RPMI8226 (cell line): ENCODE measurements around the gene KLHL40.
A peak's percentile ranks its signal among the peaks of the same experiment; 100 is the strongest.

ENCODE experiments used
- DNase-seq: peaks from one replicate; pipeline ENCODE4 v3.0.0-alpha.2; 2015

KLHL40 gene

GRCh38 chr3:42691816-42692666, 6.7 kb downstream of the KLHL40 start:
- DNase-seq, result no peak

- DNase-seq, result no peak
Measured at GRCh38 chr3:42692667-42693529, 7.6 kb downstream of the KLHL40 start.

- DNase-seq, result no peak
Measured at GRCh38 chr3:42693530-42693930, 8.2 kb downstream of the KLHL40 start.

DNA sequence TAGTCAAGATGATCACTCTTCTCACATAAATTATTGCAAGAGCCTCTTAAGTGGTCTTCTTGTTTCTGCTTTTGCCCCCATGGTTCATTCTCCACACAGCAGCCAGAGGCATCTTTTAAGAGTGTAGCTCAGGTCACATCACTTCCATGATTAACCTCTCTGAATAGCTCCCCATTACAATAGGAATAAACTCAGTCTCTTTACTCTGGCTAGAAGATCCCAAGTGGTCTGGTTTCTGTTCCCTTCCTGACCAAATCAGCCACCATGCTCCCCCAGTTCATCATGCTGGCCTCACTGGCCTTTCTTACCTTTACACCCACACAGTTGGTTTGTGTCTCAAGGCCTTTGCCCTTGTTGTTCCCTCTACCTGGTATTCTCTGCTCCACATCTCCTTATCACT, 9.0 kb downstream of the KLHL40 start:
- DNase-seq, result no peak

DNA sequence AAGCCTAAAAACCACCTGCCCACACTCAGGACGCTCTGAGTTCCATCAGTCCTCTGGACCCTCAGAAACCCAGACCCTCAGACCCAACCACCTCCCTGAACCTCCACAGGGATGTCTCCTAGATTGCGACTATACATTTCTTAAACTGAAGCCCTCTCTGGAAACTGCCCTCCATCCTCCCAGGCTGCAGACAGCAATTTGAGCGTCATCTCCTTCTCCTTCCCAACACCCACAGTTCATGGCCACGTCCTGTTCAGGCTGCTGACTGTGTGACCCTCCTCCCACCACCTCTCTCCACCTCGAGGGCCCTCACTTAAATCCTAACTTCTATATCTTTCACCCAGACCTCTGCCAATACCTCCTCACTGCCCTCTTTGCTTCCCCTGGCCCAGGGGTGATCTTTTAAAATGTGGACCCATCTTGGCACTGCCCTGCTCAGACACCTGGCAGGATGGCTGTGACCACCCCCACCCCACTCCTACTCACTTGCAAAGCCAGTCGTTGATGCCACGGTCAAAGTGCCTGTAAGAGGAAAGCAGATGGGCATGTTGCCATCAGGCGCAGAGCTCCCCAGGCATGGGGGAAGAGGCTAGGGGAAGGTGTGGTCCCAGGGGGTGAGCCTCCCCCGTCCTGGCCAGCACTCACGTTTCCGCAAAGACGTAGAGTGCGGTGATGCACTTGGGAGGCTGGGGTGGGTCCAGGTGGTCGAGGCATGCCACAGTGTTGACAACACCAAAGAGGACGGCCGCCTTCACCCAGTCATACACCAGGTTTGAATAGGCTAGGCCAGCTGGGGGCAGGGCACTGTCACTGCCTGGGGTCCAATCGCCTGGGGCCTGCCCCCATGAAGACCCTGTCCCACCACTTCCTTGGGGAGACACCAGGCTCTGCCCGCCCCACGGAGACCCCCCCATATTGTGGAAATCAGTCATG, 11.3 kb downstream of the KLHL40 start:
- DNase-seq, result peak; percentile 37

GRCh38 chr3:42697289-42698051, 12.1 kb downstream of the KLHL40 start:
- no peak for DNase-seq

DNA sequence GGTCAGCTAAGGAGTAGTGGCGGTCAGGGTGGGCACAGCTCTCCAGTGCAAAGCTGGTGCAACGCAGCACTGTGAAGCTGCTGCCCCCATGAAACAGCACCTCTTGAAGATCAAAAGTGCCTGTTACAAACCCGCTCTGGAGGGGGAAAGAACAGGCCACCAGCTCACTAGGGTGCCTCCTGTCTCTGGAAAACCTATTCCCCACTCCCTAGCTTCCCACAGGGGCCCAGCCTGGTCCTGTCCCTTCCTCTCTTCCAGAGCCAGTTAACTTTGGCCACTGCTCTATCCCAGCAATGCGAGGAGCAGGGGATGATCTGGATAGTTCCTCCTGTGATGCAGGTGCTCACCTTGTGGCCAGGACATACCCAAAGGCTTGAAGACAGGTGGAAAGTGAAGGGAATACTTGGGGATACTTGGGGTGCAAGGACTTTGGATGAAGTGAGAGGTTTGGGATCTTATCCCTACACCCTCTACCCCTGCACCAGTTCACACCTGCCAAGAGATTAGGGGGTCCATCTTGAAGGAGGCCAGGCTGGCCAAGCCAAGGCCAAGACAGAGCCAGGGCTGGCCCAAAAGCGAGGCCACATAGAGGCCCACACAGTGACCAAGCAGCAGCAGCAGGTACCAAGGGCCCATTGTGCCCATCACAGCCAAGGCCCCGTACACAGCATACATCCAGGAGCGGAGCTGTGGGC, 13.0 kb downstream of the KLHL40 start:
- DNase-seq, result no peak

- peak; percentile 85 for DNase-seq
Measured at GRCh38 chr3:42698911-42699230, 13.5 kb downstream of the KLHL40 start.

GRCh38 chr3:42699511-42699971, 14.2 kb downstream of the KLHL40 start:
- DNase-seq, result no peak

DNA sequence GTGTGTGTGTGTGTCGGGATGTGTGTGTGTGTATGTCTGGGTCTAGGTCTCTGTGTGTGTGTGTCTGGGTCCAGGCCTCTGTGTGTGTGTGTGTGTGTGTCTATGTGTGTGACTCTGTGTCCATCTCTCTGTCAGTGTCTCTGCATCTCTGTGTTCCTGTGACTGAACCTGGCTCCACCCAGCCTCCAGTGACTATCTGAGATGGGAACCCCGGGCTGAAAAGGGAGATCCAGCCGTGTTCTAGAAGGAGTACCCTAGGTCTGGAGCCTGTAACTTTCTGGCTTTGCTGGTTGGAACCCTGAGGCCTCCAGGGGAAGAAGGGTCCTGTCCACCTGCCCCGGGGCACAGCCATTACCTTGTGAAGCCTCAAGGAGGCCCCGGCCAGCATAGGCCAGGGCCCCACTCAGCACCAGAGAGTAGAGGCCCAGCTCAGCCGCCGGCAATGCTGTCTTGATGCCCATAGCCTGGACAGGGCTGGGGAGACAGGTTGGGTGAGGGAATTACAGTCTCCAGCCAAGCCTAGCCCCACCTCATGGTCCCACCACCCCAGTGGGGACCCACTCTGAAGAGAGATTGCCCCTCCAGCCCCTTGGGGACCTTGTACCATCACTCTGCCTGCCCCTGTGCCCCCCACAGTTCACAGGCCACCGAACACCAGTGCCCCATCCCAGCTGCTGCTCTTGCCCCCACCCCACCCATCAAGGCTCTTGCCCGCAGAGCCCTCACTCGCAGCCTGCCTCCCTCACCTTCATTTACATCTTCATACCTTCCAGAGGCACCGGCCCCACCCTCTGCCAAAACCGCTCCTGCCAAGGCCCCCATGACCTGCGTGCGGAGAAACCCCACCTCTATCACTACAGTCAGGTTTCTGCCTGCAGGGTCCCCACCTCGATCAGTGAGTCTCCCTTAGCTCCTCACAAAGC, 15.3 kb downstream of the KLHL40 start:
- DNase-seq, result no peak

DNA sequence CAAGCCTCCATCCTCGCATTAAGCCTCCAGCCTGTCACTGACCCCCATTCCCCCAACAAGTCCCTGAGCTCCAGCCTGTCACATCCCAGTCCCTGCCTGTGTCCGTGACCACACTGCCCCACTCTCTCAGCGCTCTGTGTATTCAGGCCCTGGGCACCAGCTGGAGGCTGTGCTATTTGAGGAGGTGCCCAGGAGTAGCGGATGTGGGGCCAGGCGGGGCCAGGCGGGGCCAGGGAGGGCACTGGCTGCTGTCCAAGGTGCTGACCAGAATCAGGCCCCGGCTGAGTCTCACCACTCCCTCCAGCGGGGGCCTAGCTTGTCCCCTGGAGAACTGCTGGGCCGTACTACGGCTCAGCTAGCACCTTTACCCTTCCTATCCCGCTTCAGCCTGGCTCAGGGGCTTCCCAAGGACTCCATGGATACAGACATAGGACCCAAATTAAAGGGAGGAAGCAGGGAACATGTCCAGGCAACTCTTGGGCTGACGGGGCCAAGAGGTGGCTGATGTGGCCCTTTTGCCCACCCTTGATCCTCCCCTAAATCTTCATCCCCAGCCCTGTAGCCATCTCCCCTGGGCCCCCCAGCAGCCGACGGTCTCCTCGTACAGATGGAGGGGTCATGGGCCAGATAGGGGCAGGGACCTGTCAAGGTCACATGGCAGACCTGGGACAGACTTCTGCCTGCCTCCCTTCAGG, 16.2 kb downstream of the KLHL40 start:
- peak; percentile 85 for DNase-seq

DNA sequence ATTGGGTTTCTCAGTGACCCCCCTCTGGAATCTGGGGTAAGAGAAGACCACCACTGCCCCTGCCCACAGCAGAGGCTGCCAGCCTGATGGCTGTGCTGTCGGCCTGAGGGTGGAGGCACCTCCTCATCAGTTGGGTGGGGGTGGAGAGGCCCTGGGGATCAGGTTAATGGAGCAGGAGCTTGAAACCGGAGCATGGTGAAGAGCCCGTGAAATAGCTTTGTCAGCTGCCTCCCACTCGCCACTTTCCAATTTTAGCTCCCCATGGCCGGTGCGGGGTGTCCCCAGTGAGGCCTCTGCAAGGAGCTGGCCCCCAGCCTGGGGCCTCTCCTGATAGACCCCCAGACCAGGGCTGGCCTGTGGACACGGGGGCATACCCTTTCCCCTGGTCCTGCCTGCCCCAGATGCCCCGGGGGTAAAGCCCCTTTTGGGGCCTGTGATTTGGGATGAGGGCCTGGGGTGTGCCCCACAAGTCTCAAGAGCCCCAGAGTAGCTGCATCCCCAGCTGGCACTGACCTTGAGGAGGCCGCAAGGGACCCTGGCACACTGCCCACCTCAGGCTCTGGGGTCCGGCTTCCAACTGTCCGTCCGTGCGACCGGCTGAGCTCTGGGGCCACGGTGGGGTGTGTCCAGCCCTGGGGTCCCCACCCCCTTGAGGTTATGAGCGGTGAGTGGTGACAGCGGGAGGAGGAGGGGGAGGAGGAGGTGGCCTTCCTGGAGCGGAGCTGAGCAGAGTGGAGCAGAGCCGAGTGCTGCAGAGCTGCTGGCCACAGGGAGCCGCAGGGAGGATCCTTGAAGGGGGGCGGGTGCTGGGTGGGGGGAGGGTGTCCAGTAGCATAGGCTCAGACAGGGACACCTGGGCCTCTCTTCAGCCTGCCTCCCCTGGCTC, 17.0 kb downstream of the KLHL40 start, which contains the start of gene HHATL:
Gene HHATL, minus strand, starts transcription at position 733 of the 886 bp plus-strand sequence. CDS start 1,972 bp downstream, outside the sequence.
- peak; percentile 42 for DNase-seq

GRCh38 chr3:42702982-42703694, 17.8 kb downstream of the KLHL40 start:
- no peak for DNase-seq

- no peak for DNase-seq
Measured at GRCh38 chr3:42703695-42704025, 18.3 kb downstream of the KLHL40 start.

DNA sequence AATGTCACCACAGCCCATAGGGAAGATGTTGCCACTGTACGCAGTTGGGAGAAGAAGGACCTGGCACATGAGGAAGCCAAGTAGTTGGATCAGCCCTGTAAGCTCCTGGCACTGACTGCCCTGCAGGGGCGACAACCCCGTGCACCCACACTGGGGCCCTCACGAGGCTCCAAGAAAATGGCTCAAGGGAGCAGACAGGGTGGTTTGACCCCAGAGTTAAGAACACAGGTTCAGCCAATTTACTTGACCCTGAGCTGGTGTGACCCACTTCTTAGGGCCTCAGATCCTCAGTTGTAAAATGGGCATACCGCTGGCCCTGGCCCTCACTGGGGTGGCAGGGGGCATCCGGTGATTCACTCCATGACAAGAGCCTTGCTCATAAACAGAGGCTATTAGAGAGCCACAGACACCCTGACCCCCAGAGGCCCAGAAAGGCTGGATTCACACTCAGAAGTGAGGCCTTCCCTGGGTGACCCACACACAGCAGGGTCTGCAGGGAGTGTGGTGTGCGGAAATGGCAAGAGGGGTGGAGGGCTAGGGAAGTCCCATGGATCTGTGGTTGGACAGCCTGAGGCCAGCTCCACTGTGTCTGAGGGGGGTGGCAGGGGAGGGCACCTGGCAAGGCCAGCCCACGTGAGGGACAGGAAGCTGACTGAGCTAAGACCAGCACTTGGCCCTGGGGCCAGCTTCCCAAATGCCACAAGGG, 19.0 kb downstream of the KLHL40 start:
- DNase-seq, result no peak

DNA sequence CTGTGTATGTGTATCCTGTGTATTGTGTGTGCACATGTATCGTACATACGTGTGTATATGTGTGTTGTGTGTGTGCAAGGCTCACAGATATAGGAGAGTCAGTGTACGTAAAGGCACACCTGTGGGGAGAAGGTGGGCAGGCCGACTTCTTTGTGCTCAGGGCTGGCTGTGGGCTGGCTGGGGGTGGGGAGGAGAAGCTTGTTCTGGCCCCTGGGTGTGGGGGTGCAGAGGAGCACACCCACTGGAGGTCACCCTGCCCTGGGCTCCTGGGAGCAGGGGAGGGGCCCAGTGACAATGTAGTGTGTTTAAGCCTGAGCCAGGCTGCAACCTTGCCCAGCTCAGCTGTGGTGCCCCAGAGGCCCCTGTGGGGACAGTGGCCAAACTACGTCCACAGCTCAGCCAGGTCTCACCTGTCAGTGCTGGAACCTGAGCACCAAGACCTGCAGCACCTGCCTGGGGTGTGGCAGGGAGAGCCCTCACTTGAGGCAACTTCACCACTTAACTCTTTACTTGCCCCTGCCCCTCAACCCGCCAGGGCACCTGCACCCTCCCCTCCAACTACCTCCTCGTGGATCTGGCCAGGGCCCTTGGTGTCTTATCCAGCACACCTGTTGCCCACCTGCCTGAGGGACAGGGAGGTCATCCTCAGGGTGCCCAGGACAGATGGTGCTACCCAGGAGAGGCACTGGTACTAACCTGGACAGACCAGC, 19.9 kb downstream of the KLHL40 start:
- DNase-seq, result no peak
